ENCODE results near the gene ELMO3.

The ELMO3 gene

GRCh38 chr16:67183284-67183626, 15.7 kb upstream of the ELMO3 start:
- DNase-seq: no peak

GRCh38 chr16:67183627-67184452, 15.1 kb upstream of the ELMO3 start, which contains the start of gene MATCAP1:
MATCAP1 (minus strand) TSS chr16:67183963; CDS start chr16:67180610, 3,353 bp downstream.
- peak; percentile 94 for DNase-seq

GRCh38 chr16:67184453-67184994, 14.4 kb upstream of the ELMO3 start:
- DNase-seq: no peak

- peak; percentile 85 for DNase-seq
Observed at GRCh38 chr16:67184995-67185650, 13.8 kb upstream of the ELMO3 start.

- DNase-seq: no peak
Observed at GRCh38 chr16:67185651-67186134, 13.2 kb upstream of the ELMO3 start.

GRCh38 chr16:67186550-67186950, 12.4 kb upstream of the ELMO3 start:
- no peak for DNase-seq

- no peak for DNase-seq
Observed at GRCh38 chr16:67187175-67187890, 11.6 kb upstream of the ELMO3 start.

GRCh38 chr16:67188323-67188722, 10.6 kb upstream of the ELMO3 start:
- no peak for DNase-seq

GRCh38 chr16:67188798-67189197, 10.1 kb upstream of the ELMO3 start:
- DNase-seq: no peak

GRCh38 chr16:67190041-67190440, 8.9 kb upstream of the ELMO3 start, which contains the start of gene EXOC3L1:
EXOC3L1 (minus strand) TSS chr16:67190136; CDS start chr16:67189676, 460 bp downstream.
- DNase-seq: no peak

- no peak for DNase-seq
Observed at GRCh38 chr16:67190448-67191399, 8.2 kb upstream of the ELMO3 start.

- DNase-seq: no peak
Observed at GRCh38 chr16:67191411-67191994, 7.4 kb upstream of the ELMO3 start.

- peak; percentile 86 for DNase-seq
Observed at GRCh38 chr16:67191995-67192681, 6.8 kb upstream of the ELMO3 start, which contains the start of gene E2F4. E2F4 (plus strand) TSS chr16:67192155; CDS start chr16:67192228, 73 bp downstream.

- no peak for DNase-seq
Observed at GRCh38 chr16:67192781-67193361, 6.1 kb upstream of the ELMO3 start.

GRCh38 chr16:67193536-67193935, 5.4 kb upstream of the ELMO3 start:
- DNase-seq: no peak

GRCh38 chr16:67194260-67194659, 4.7 kb upstream of the ELMO3 start:
- DNase-seq: no peak

GRCh38 chr16:67195676-67196075, 3.3 kb upstream of the ELMO3 start:
- DNase-seq: no peak

GRCh38 chr16:67196881-67197280, 2.0 kb upstream of the ELMO3 start:
- no peak for DNase-seq

- DNase-seq: no peak
Observed at GRCh38 chr16:67197704-67198103, 1.2 kb upstream of the ELMO3 start.

GRCh38 chr16:67198238-67198734, 645 bp upstream of the ELMO3 start:
- no peak for DNase-seq

All from activated naive CD4-positive, alpha-beta T cell treated with anti-CD3 and anti-CD28 coated beads, Interleukin-2, amount 50 U/mL, for 16 hours (primary cell).